ENCODE results near the gene PATJ.
"Not testable (repeated sequence)": the region's sequence is repeated elsewhere in the genome, so short reads cannot be mapped to it uniquely, and the experiment has no call there.

The PATJ gene

GRCh38 chr1:61837607-61838006, 95.3 kb downstream of the PATJ start:
- not testable (repeated sequence) for DNase-seq

- DNase-seq: peak in 1 of 2 experiments; percentile 1
Measured at GRCh38 chr1:61839679-61840078, 97.4 kb downstream of the PATJ start.

GRCh38 chr1:61842036-61842435, 99.8 kb downstream of the PATJ start:
- no peak for DNase-seq

GRCh38 chr1:61842863-61843514, 100.7 kb downstream of the PATJ start:
- DNase-seq: peak in 1 of 2 experiments; percentile 2

- DNase-seq: no peak
Measured at GRCh38 chr1:61844006-61844405, 101.7 kb downstream of the PATJ start.

- DNase-seq: not testable (repeated sequence)
Measured at GRCh38 chr1:61844664-61845063, 102.4 kb downstream of the PATJ start.

GRCh38 chr1:61851235-61851634, 109.0 kb downstream of the PATJ start:
- DNase-seq: no peak

GRCh38 chr1:61851849-61852669, 109.8 kb downstream of the PATJ start:
- DNase-seq: peak; percentile 2 to 36

GRCh38 chr1:61852670-61853015, 110.4 kb downstream of the PATJ start:
- no peak for DNase-seq

GRCh38 chr1:61853583-61853982, 111.3 kb downstream of the PATJ start:
- peak in 1 of 2 experiments; percentile 1 for DNase-seq

- no peak for DNase-seq
Measured at GRCh38 chr1:61864489-61864888, 122.2 kb downstream of the PATJ start.

GRCh38 chr1:61865646-61866220, 123.5 kb downstream of the PATJ start:
- no peak for DNase-seq

GRCh38 chr1:61869691-61870109, 127.4 kb downstream of the PATJ start:
- no peak for DNase-seq

GRCh38 chr1:61872206-61872605, 129.9 kb downstream of the PATJ start:
- no peak for DNase-seq

GRCh38 chr1:61873581-61873980, 131.3 kb downstream of the PATJ start:
- no peak for DNase-seq

- no peak for DNase-seq
Measured at GRCh38 chr1:61873994-61874393, 131.7 kb downstream of the PATJ start.

- DNase-seq: no peak
Measured at GRCh38 chr1:61875198-61875597, 132.9 kb downstream of the PATJ start.

- DNase-seq: not testable (repeated sequence)
Measured at GRCh38 chr1:61879887-61880474, 137.7 kb downstream of the PATJ start.

- no peak for DNase-seq
Measured at GRCh38 chr1:61887076-61887867, 145.0 kb downstream of the PATJ start.

GRCh38 chr1:61887931-61888564, 145.8 kb downstream of the PATJ start:
- no peak for DNase-seq

- no peak for DNase-seq
Measured at GRCh38 chr1:61888808-61889207, 146.5 kb downstream of the PATJ start.

GRCh38 chr1:61890435-61890834, 148.2 kb downstream of the PATJ start:
- DNase-seq: not testable (repeated sequence)
